HCT116 (cell line): ENCODE data around the gene JDP2. TPM values are rescaled to one million over a fixed set of nuclear protein-coding genes. Genes with fewer than 3 reads are reported as not detected.

Experiments
- ATAC-seq: fragments of 200-7000 bp; cut with Tn5 transposase; 2 replicates; pipeline ENCODE4 v1.9.1; 2020; ENCODE audit warnings: mild to moderate bottlenecking, moderate library complexity
- BruUV-seq: library from RNA; stranded (reverse); fragments of 400-500 nt; replicated peaks from 2 replicates; lab custom pipeline; 2021; lab: Mats Ljungman, UMichigan
- CTCF ChIA-PET: fragments of 300-600 bp; sonication (Branson Sonifier 250); formaldehyde crosslinking; loops from one replicate; lab custom pipeline; 2021; ENCODE audit warnings: antibody characterized with exemption; lab: Charles Lee
- POLR2A ChIA-PET: fragments of 300-600, 350-600 bp; sonication (Branson Sonifier 250); formaldehyde crosslinking; loops from one replicate; lab custom pipeline; 2021; ENCODE audit warnings: antibody characterized with exemption; lab: Charles Lee
- RAD21 ChIA-PET, 2 experiments: fragments of 300-600 bp; sonication (Branson Sonifier 250); formaldehyde crosslinking; loops; one replicate each; lab custom pipeline; 2023; ENCODE audit warnings: low total read pairs in 2 of 2; ENCODE audit not compliant: uncharacterized antibody in 2 of 2, unreplicated experiment in 2 of 2, low non-redundant PET in 1 of 2; lab: Charles Lee
- DNase-seq: peaks from one replicate; pipeline ENCODE4 v3.0.0-alpha.2; 2010; ENCODE audit warnings: low read depth, low spot score
- H2AFZ ChIP-seq: fragments of 200-600 bp; shearing (Covaris generic), sonication (generic); 2 replicates; pipeline ENCODE4 v1.6.1; 2017; ENCODE audit warnings: low read depth, mixed run types, mixed read lengths, antibody characterized with exemption, low read length; ENCODE audit not compliant: poor library complexity, severe bottlenecking
- H3K27ac ChIP-seq: 2 replicates; pipeline ENCODE4 v1.5.1; 2012; ENCODE audit warnings: low read depth, low read length
- H3K27me3 ChIP-seq: fragments of 200-600 bp; sonication (generic); 2 replicates; pipeline ENCODE4 v1.6.1; 2016; ENCODE audit warnings: mixed run types, low read length, mixed read lengths; ENCODE audit not compliant: insufficient read depth
- H3K36me3 ChIP-seq, 2 experiments: fragments of 200-500 bp in 1 of 2; fragments of 200-600 bp in 1 of 2; sonication (Bioruptor generic) in 1 of 2; sonication (generic) in 1 of 2; 2 replicates each; pipeline versions ENCODE4 v1.5.1 to v1.6.1; 2014 to 2016; ENCODE audit warnings: low read length in 2 of 2, inconsistent platforms in 1 of 2, mixed read lengths in 1 of 2, mixed run types in 1 of 2; ENCODE audit not compliant: insufficient read depth in 2 of 2, control insufficient read depth in 1 of 2
- H3K4me1 ChIP-seq, 2 experiments: fragments of 200-600 bp in 1 of 2; sonication (generic) in 1 of 2; 2 replicates each; pipeline versions ENCODE4 v1.5.1 to v1.6.1; 2012 to 2017; ENCODE audit warnings: low read length in 2 of 2, inconsistent platforms in 1 of 2, mild to moderate bottlenecking in 1 of 2, mixed read lengths in 1 of 2, mixed run types in 1 of 2, moderate library complexity in 1 of 2; ENCODE audit not compliant: insufficient read depth in 2 of 2, control insufficient read depth in 1 of 2
- H3K4me2 ChIP-seq: fragments of 200-600 bp; sonication (generic); 2 replicates; pipeline ENCODE4 v1.6.1; 2017; ENCODE audit warnings: mixed run types, low read length, mixed read lengths
- H3K4me3 ChIP-seq, 2 experiments: fragments of 200-600 bp in 1 of 2; sonication (generic) in 1 of 2; replicated peaks in 1 of 2; 2 replicates each; pipeline ENCODE4 v1.5.1; 2011 to 2016; ENCODE audit warnings: low read length in 2 of 2, control low read depth in 1 of 2, low read depth in 1 of 2, mild to moderate bottlenecking in 1 of 2, mixed read lengths in 1 of 2, mixed run types in 1 of 2
- H3K79me2 ChIP-seq: fragments of 200-600 bp; sonication (generic); 2 replicates; pipeline ENCODE4 v1.6.1; 2017; ENCODE audit warnings: mild to moderate bottlenecking, mixed run types, low read length, moderate library complexity, mixed read lengths; ENCODE audit not compliant: insufficient read depth
- H3K9ac ChIP-seq: fragments of 200-600 bp; sonication (generic); 2 replicates; pipeline ENCODE4 v1.6.1; 2016; ENCODE audit warnings: low read length, mixed read lengths
- H3K9me2 ChIP-seq: fragments of 200-600 bp; sonication (generic), shearing (Covaris generic); 2 replicates; pipeline ENCODE4 v1.6.1; 2017; ENCODE audit warnings: mixed run types, mild to moderate bottlenecking, moderate library complexity; ENCODE audit not compliant: insufficient read depth
- H3K9me3 ChIP-seq, 2 experiments: fragments of 200-500 bp in 1 of 2; fragments of 200-600 bp in 1 of 2; sonication (Bioruptor generic) in 1 of 2; sonication (generic) in 1 of 2; 2 replicates each; pipeline ENCODE4 v1.6.1; 2014 to 2017; ENCODE audit warnings: low read length in 2 of 2, mixed read lengths in 2 of 2, inconsistent platforms in 1 of 2, low read depth in 1 of 2, mild to moderate bottlenecking in 1 of 2, mixed run types in 1 of 2, moderate library complexity in 1 of 2; ENCODE audit not compliant: control insufficient read depth in 1 of 2, insufficient read depth in 1 of 2
- H4K20me1 ChIP-seq: fragments of 200-600 bp; sonication (generic), shearing (Covaris generic); 2 replicates; pipeline ENCODE4 v1.6.1; 2017; ENCODE audit warnings: mixed run types, mild to moderate bottlenecking, moderate library complexity; ENCODE audit not compliant: insufficient read depth
- CBX3 ChIP-seq: IDR thresholded peaks from 2 replicates; pipeline ENCODE4 v1.6.1; 2012; ENCODE audit warnings: low read depth
- CEBPB ChIP-seq: IDR thresholded peaks from 2 replicates; pipeline ENCODE4 v1.6.1; 2012; ENCODE audit warnings: low read depth
- SIN3A ChIP-seq: IDR thresholded peaks from 2 replicates; pipeline ENCODE4 v1.6.1; 2012; ENCODE audit warnings: low read depth
- SRF ChIP-seq: IDR thresholded peaks from 2 replicates; pipeline ENCODE4 v1.6.1; 2012; ENCODE audit warnings: low read depth
- intact Hi-C: fragments of 100-400 bp; cut with micrococcal nuclease; formaldehyde crosslinking; loops from 2 replicates; pipeline ENCODE4 v1.10.0; 2022
- total RNA-seq: library from RNA; stranded (reverse); gene quantifications from one replicate; pipeline ENCODE4 v1.2.1, GENCODE V29; 2021; ENCODE audit not compliant: unreplicated experiment
- TF ChIP-seq, protein P1 (sequence below), 3 experiments: fragments of 200-600 bp in 1 of 3; sonication (generic) in 1 of 3; IDR thresholded peaks in 2 of 3; conservative IDR thresholded peaks in 1 of 3; 2 replicates each; pipeline ENCODE4 v1.5.1; 2012 to 2017; ENCODE audit warnings: low read depth in 2 of 3, low read length in 2 of 3, antibody characterized with exemption in 1 of 3, borderline replicate concordance in 1 of 3, control low read depth in 1 of 3, mild to moderate bottlenecking in 1 of 3, mixed read lengths in 1 of 3, mixed run types in 1 of 3, moderate library complexity in 1 of 3; ENCODE audit not compliant: insufficient read depth in 1 of 3
- TF ChIP-seq, protein P2 (sequence below): IDR thresholded peaks from 2 replicates; pipeline ENCODE4 v1.6.1; 2012; ENCODE audit warnings: low read depth
- TF ChIP-seq, protein P3 (sequence below): IDR thresholded peaks from 2 replicates; pipeline ENCODE4 v1.6.1; 2011; ENCODE audit warnings: mild to moderate bottlenecking, low read length, moderate library complexity; ENCODE audit not compliant: insufficient replicate concordance; ENCODE audit errors: extremely low read depth

Gene JDP2
- total RNA-seq, 1 experiment from 2014 or later: 25.4 TPM

DNA sequence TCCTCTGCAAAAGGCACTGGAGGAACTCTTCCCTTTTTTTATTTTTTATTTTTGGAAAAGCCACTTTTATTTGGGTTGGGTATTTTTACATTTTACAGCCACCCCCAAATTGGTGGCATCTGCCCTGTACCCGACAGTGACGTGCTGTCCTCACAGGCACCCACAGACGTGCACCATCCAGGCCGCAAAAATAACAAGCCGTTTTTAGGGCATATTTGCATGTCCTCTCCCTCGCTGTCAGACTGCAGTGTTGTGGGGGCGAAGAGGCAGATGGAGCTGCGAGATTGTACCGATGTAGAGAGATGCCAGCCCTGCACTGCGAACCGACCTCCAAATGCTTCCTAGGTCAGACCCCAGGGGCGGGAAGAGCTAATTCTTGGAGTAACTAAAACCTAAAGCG, 12.2 kb downstream of the JDP2 start:
- H3K27ac ChIP-seq: no peak overlapping the region
- H3K4me2 ChIP-seq: no peak overlapping the region
- TF ChIP-seq, protein P1, sequence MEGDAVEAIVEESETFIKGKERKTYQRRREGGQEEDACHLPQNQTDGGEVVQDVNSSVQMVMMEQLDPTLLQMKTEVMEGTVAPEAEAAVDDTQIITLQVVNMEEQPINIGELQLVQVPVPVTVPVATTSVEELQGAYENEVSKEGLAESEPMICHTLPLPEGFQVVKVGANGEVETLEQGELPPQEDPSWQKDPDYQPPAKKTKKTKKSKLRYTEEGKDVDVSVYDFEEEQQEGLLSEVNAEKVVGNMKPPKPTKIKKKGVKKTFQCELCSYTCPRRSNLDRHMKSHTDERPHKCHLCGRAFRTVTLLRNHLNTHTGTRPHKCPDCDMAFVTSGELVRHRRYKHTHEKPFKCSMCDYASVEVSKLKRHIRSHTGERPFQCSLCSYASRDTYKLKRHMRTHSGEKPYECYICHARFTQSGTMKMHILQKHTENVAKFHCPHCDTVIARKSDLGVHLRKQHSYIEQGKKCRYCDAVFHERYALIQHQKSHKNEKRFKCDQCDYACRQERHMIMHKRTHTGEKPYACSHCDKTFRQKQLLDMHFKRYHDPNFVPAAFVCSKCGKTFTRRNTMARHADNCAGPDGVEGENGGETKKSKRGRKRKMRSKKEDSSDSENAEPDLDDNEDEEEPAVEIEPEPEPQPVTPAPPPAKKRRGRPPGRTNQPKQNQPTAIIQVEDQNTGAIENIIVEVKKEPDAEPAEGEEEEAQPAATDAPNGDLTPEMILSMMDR (IDR thresholded peaks at IDR 0.05 in 2 of 3, conservative IDR thresholded peaks at IDR 0.05 in 1 of 3; ENCODE audit: borderline replicate concordance in 1 of 3, insufficient read depth in 1 of 3, low read depth in 2 of 3, low read length in 2 of 3): no peak
- TF ChIP-seq, protein P2, sequence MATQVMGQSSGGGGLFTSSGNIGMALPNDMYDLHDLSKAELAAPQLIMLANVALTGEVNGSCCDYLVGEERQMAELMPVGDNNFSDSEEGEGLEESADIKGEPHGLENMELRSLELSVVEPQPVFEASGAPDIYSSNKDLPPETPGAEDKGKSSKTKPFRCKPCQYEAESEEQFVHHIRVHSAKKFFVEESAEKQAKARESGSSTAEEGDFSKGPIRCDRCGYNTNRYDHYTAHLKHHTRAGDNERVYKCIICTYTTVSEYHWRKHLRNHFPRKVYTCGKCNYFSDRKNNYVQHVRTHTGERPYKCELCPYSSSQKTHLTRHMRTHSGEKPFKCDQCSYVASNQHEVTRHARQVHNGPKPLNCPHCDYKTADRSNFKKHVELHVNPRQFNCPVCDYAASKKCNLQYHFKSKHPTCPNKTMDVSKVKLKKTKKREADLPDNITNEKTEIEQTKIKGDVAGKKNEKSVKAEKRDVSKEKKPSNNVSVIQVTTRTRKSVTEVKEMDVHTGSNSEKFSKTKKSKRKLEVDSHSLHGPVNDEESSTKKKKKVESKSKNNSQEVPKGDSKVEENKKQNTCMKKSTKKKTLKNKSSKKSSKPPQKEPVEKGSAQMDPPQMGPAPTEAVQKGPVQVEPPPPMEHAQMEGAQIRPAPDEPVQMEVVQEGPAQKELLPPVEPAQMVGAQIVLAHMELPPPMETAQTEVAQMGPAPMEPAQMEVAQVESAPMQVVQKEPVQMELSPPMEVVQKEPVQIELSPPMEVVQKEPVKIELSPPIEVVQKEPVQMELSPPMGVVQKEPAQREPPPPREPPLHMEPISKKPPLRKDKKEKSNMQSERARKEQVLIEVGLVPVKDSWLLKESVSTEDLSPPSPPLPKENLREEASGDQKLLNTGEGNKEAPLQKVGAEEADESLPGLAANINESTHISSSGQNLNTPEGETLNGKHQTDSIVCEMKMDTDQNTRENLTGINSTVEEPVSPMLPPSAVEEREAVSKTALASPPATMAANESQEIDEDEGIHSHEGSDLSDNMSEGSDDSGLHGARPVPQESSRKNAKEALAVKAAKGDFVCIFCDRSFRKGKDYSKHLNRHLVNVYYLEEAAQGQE: no peak
- TF ChIP-seq, protein P3, sequence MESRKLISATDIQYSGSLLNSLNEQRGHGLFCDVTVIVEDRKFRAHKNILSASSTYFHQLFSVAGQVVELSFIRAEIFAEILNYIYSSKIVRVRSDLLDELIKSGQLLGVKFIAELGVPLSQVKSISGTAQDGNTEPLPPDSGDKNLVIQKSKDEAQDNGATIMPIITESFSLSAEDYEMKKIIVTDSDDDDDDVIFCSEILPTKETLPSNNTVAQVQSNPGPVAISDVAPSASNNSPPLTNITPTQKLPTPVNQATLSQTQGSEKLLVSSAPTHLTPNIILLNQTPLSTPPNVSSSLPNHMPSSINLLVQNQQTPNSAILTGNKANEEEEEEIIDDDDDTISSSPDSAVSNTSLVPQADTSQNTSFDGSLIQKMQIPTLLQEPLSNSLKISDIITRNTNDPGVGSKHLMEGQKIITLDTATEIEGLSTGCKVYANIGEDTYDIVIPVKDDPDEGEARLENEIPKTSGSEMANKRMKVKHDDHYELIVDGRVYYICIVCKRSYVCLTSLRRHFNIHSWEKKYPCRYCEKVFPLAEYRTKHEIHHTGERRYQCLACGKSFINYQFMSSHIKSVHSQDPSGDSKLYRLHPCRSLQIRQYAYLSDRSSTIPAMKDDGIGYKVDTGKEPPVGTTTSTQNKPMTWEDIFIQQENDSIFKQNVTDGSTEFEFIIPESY: no peak
- TF ChIP-seq CBX3 (no peak), SRF (no peak), SIN3A (no peak), CEBPB (no peak)
- H3K79me2 ChIP-seq: no peaks in the 10 kb centered on the region
- no peaks in the 10 kb centered on the region for H4K20me1 ChIP-seq
- no peaks in the 10 kb centered on the region for H3K9me2 ChIP-seq
- no peak for ATAC-seq
- no TSS peak for BruUV-seq
- ChIA-PET POLR2A (no interaction called here), CTCF (no interaction called here), RAD21 (no interaction called here)
- peaks cover 0 to 13% of the 10 kb centered on the region in 2 experiments; a peak in 2 of 4 replicates for H3K4me1 ChIP-seq
- H3K4me3 ChIP-seq: no peak overlapping the region
- H3K9me3 ChIP-seq: no peaks in the 10 kb centered on the region
- no peaks in the 10 kb centered on the region for H3K36me3 ChIP-seq
- no peak for DNase-seq
- no peaks in the 10 kb centered on the region for H3K27me3 ChIP-seq
- no peak overlapping the region for H2AFZ ChIP-seq
- H3K9ac ChIP-seq: no peak overlapping the region
- intact Hi-C loops: no loop called here
